AG10803 (cell line): Measurements from ENCODE around the gene CDK12.

ENCODE experiments used
- DNase-seq: peaks from one replicate; pipeline ENCODE4 v3.0.0; 2010; ENCODE audit warnings: low read depth
- H3K4me3 ChIP-seq: 2 replicates; pipeline ENCODE4 v1.5.1; 2011; ENCODE audit warnings: mild to moderate bottlenecking, low read length, control low read depth
- CTCF ChIP-seq: conservative IDR thresholded peaks from 2 replicates; pipeline ENCODE4 v1.5.1; 2011; ENCODE audit warnings: mild to moderate bottlenecking, low read length, control low read depth, inconsistent platforms

The CDK12 gene

GRCh38 chr17:39566094-39566850 is 105.0 kb downstream of the CDK12 start:
- no peak for TF ChIP-seq CTCF
- no peak overlapping the region for H3K4me3 ChIP-seq
- DNase-seq = no peak

DNA sequence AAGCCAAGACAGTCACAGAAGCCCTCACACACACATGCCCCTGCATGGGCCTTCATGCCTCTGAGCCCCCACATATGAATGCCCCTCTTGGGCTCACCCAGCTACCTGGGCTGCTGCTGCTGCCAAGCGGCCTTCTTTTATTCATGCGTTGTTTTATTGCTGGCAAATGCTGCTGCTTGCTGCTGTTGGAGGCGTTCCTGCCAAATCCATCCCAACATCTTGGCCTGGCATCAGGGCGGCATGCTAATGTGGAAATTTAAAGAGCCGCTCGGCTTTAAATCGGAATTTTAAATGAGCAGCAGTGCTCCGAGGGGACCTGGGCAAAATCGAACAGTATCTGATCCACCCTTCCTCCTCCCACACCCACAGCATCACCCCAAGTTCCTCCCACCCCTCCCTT is 107.4 kb downstream of the CDK12 start:
- H3K4me3 ChIP-seq = no peak overlapping the region
- TF ChIP-seq CTCF = no peak
- DNase-seq = no peak

DNA sequence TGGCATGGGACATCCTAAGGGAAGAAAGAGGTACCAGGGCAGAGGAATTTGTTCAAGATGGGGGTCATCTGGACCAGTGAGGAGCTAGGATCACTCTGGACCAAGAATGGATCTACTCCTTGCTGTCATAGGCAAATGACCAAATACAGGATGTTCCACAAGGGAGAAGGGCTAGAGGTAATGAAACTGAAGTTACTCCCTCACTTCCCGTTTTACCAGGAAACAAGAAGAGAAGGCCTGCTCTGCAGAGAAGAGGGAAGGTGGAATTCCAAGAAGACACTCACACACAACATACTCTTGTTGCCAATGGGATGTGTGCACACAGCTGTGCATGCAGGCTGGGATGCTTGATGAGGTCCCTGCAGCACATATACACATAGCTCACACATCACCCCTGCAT is 107.8 kb downstream of the CDK12 start:
- DNase-seq = no peak
- no peak for TF ChIP-seq CTCF
- H3K4me3 ChIP-seq = no peak overlapping the region

GRCh38 chr17:39572121-39572520 is 110.8 kb downstream of the CDK12 start:
- no peak for TF ChIP-seq CTCF
- H3K4me3 ChIP-seq = no peak overlapping the region
- no peak for DNase-seq

DNA sequence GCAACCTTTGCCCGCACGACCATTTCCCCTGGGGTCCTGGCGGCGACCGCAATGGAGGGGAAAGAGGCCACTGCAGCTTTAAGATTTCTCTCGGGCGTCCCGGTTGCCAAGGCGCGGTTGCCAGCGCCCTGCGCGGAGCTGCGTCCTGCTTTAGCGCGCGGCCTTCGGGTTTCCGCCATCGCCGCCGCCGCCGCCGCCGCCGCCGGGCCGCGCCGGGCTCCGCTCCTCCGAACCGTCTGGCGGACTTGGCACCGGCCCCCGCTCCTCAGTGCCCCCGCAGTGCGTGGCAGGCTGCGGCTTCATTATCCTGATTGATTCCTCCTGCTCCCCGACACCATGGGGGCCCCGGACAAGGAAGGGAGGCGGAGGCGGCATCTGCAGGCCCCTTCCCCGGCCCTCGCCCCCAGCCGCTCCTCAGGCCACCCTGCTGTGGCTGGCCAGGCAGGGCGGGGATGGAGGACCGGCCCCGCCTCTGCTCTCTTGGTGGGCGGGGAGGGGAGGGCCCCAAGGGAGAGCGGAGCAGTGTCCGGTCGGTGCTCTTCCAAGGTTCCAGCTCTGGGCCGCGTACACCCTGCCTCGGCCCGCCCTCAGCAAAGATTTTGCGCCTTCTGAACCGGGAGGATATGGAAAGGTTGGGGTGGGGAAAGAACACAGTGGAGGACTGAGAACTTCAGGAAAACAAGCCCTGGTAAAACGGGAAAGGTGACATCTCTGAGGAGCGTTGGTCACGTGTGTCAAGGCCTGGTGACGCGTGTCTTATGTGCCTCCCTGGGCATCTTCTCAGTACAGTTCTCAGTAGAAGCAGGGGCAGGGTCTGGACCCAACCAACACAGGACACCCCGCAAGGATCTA is 112.4 kb downstream of the CDK12 start:
- TF ChIP-seq CTCF = no peak
- DNase-seq = peak; percentile 63
- H3K4me3 ChIP-seq = peak overlapping the region; percentile 63

GRCh38 chr17:39576187-39576586 is 114.9 kb downstream of the CDK12 start:
- no peak overlapping the region for H3K4me3 ChIP-seq
- peak; percentile 6 for DNase-seq

More at GRCh38 chr17:39576187-39576586, 114.9 kb downstream of the CDK12 start:
- peak; percentile 55 for TF ChIP-seq CTCF
